Measurements from ENCODE around the gene ZNF124.

- TF ChIP-seq CTCF (IDR thresholded peaks at IDR 0.05) (no peak), POLR2AphosphoS5 (IDR thresholded peaks at IDR 0.05) (no peak)
These were observed 57.3 kb downstream of the ZNF124 start for GRCh38 chr1:247114351-247115140.

Data from gastroesophageal sphincter (tissue), 3 donors.